RWPE1 (cell line): ENCODE results near the gene FAM174C.

ENCODE experiments used
- CTCF ChIA-PET: fragments of 350-600 bp; sonication (Branson Sonifier 250); formaldehyde crosslinking; extraction: SDS; loops from one replicate; lab custom pipeline; 2021; lab: Yijun Ruan, JAX
- POLR2A ChIA-PET: fragments of 400-600 bp; formaldehyde crosslinking; extraction: SDS; loops from one replicate; lab custom pipeline; 2020; ENCODE audit warnings: antibody characterized with exemption; ENCODE audit not compliant: low non-redundant PET; lab: Yijun Ruan, JAX
- DNase-seq: peaks from one replicate; pipeline ENCODE4 v3.0.0; 2012; ENCODE audit warnings: low spot score
- H3K27ac ChIP-seq: fragments of 450-650 bp; 2 replicates; pipeline ENCODE4 v1.5.1; 2017
- TF ChIP-seq, protein P1 (sequence below): fragments of 450-650 bp; conservative IDR thresholded peaks from 2 replicates; pipeline ENCODE4 v1.5.1; 2017; ENCODE audit warnings: low read depth, mild to moderate bottlenecking

FAM174C gene

DNA sequence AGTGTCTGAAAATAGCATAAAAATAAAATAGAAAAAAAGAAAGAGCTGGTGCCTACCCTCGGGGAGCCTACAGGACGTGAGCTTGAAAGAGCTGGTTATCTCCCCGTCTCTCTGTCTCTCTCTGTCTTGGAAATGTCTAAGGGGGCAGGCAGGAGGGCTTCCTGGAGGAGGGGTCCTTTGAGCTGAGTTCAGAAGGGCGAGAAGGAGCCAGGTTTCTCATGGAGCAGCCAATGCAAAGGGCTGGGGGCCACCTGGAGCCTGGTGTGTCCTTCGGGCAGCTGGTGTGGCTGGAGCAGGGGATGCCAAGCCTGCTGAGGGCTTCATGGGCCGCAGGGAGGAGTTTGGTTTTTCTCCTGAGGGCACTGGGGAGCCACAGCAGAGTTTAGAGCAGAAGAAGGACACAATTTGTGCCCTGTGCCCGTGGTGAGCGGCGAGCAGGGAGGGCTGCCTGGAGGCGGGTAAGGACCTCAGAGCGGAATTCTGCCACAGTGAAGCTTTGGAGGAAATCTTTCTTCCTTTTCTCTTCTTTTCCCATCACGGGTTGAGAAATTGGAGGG is 49.0 kb downstream of the FAM174C start:
- POLR2A ChIA-PET: no interaction called here
- DNase-seq: no peak
- CTCF ChIA-PET: interaction anchor here (1.0 to 1.1 kb wide), 2 partner anchors 8 to 14 kb away, joined by 3 to 6 read pairs; no protein-coding TSS in a partner anchor
- TF ChIP-seq, protein P1, sequence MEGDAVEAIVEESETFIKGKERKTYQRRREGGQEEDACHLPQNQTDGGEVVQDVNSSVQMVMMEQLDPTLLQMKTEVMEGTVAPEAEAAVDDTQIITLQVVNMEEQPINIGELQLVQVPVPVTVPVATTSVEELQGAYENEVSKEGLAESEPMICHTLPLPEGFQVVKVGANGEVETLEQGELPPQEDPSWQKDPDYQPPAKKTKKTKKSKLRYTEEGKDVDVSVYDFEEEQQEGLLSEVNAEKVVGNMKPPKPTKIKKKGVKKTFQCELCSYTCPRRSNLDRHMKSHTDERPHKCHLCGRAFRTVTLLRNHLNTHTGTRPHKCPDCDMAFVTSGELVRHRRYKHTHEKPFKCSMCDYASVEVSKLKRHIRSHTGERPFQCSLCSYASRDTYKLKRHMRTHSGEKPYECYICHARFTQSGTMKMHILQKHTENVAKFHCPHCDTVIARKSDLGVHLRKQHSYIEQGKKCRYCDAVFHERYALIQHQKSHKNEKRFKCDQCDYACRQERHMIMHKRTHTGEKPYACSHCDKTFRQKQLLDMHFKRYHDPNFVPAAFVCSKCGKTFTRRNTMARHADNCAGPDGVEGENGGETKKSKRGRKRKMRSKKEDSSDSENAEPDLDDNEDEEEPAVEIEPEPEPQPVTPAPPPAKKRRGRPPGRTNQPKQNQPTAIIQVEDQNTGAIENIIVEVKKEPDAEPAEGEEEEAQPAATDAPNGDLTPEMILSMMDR: no peak
- peak overlapping the region; percentile 56 for H3K27ac ChIP-seq

- H3K27ac ChIP-seq: peak overlapping the region; percentile 56
- POLR2A ChIA-PET: interaction anchor here (0.8 kb wide), 1 partner anchor 22 kb away, joined by 9 read pairs; no protein-coding TSS in a partner anchor
- TF ChIP-seq, protein P1: no peak
- CTCF ChIA-PET: interaction anchor here (0.7 to 1.1 kb wide), 3 partner anchors 9 to 81 kb away, joined by 5 to 8 read pairs (median 6); no protein-coding TSS in a partner anchor
- peak; percentile 65 for DNase-seq
These were observed 49.7 kb downstream of the FAM174C start for GRCh38 chr19:1324806-1325567.

DNA sequence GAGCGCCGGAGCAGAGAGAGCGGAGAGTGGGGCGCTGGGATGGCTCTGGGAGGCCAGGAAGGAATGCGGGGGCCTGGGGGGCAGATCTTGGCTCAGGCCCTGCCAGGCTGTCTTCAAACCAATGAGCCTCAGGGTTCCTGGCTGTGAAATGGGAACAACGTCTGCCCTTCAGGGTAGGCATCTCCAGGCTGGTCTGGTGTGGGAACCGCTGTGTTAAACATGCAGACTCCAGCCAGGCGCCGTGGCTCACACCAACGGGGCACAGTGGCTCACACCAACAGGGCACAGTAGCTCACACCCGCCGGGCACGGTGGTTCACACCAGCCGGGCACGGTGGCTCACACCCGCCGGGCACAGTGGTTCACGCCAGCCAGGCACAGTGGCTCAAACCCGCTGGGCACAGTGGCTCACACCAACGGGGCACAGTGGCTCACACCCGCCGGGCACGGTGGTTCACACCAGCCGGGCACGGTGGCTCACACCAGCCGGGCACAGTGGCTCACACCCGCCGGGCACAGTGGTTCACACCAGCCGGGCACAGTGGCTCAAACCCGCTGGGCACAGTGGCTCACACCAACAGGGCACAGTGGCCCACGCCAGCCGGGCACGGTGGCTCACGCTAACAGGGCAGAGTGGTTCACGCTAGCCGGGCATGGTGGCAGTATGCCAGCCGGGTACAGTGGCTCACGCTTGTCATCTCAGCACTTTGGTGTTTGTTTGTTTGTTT is 50.4 kb downstream of the FAM174C start:
- POLR2A ChIA-PET: interaction anchor here (0.8 kb wide), 1 partner anchor 21 kb away, joined by 9 read pairs; no protein-coding TSS in a partner anchor
- TF ChIP-seq, protein P1: no peak
- peak overlapping the region; percentile 56 for H3K27ac ChIP-seq
- CTCF ChIA-PET: interaction anchor here (0.7 to 1.0 kb wide), 2 partner anchors 10 to 81 kb away, joined by 5 to 8 read pairs; no protein-coding TSS in a partner anchor
- DNase-seq: no peak

DNA sequence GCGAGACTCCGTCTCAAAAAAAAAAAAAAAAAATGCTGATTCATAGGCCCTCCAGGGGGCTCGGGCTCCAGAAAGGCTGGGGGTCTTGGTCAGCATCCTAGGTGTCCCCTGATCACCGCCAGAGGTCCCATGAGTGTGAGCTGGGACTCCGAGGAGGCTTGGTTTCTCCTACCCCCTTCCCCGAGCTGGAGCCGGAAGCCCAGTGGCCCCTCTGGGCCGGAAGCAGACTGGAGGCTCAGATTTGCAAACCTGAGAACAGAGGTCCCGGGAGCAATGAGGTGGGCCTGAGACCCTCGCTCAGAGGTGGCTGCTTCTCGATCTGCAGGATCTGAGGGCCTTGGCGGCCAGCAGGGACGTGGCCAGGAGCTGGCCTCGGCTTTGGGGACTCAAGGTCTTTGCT is 51.8 kb downstream of the FAM174C start:
- POLR2A ChIA-PET: interaction anchor here (0.6 kb wide), 2 partner anchors 12 to 215 kb away, joined by 4 read pairs; no protein-coding TSS in a partner anchor
- CTCF ChIA-PET: interaction anchor here (0.6 kb wide), 1 partner anchor 47 kb away, joined by 4 read pairs; no protein-coding TSS in a partner anchor
- DNase-seq: no peak
- H3K27ac ChIP-seq: no peak overlapping the region
- TF ChIP-seq, protein P1: no peak
